Measurements from ENCODE around the gene FAM9C. TPM values are rescaled to one million over a fixed set of nuclear protein-coding genes. Genes with fewer than 3 reads are reported as not detected.

The FAM9C gene
- total RNA-seq, 1 experiment from 2014 or later: not detected

- Mint-ChIP-seq H3K4me3 (ENCODE audit: unreplicated experiment) (no peak overlapping the region), H3K27me3 (ENCODE audit: insufficient read depth, unreplicated experiment) (peaks cover 12% of the 10 kb centered on the region), H3K36me3 (ENCODE audit: insufficient read depth, unreplicated experiment) (no peaks in the 10 kb centered on the region), H3K27ac (ENCODE audit: low read depth, unreplicated experiment) (no peak overlapping the region), H3K4me1 (ENCODE audit: insufficient read depth, unreplicated experiment) (no peaks in the 10 kb centered on the region), H3K9me3 (ENCODE audit: unreplicated experiment) (no peaks in the 10 kb centered on the region)
- BruUV-seq (replicated peaks): no TSS peak
- TF ChIP-seq CTCF (IDR thresholded peaks at IDR 0.05; ENCODE audit: unreplicated experiment): no peak
- intact Hi-C loops (cut with micrococcal nuclease): no loop called here
- ChIA-PET POLR2A (no interaction called here), CTCF (interaction anchor here (0.6 kb wide), 1 partner anchor 116 kb away, joined by 4 read pairs; no protein-coding TSS in a partner anchor)
- no peak for DNase-seq (ENCODE audit: unreplicated experiment)
Observed at GRCh38 chrX:13074297-13075262, 30.2 kb upstream of the FAM9C start.

- POLR2A ChIA-PET: no interaction called here
- no peaks in the 10 kb centered on the region for H3K36me3 Mint-ChIP-seq (ENCODE audit: insufficient read depth, unreplicated experiment)
- H3K4me1 Mint-ChIP-seq (ENCODE audit: insufficient read depth, unreplicated experiment): no peaks in the 10 kb centered on the region
- H3K27ac Mint-ChIP-seq (ENCODE audit: low read depth, unreplicated experiment): no peak overlapping the region
- BruUV-seq (replicated peaks): no TSS peak
- peaks cover 9% of the 10 kb centered on the region for H3K27me3 Mint-ChIP-seq (ENCODE audit: insufficient read depth, unreplicated experiment)
- intact Hi-C loops (cut with micrococcal nuclease): no loop called here
- H3K9me3 Mint-ChIP-seq (ENCODE audit: unreplicated experiment): peaks cover 11% of the 10 kb centered on the region
- TF ChIP-seq CTCF (IDR thresholded peaks at IDR 0.05; ENCODE audit: unreplicated experiment): no peak
- CTCF ChIA-PET: no interaction called here
- no peak overlapping the region for H3K4me3 Mint-ChIP-seq (ENCODE audit: unreplicated experiment)
- DNase-seq (ENCODE audit: unreplicated experiment): no peak
Observed at GRCh38 chrX:13069771-13070416, 25.5 kb upstream of the FAM9C start.

GRCh38 chrX:13068651-13069050 lies 24.2 kb upstream of the FAM9C start:
- no peak for DNase-seq (ENCODE audit: unreplicated experiment)
- ChIA-PET POLR2A (no interaction called here), CTCF (no interaction called here)
- H3K9me3 Mint-ChIP-seq (ENCODE audit: unreplicated experiment): peaks cover 11% of the 10 kb centered on the region
- intact Hi-C loops (cut with micrococcal nuclease): no loop called here
- H3K4me1 Mint-ChIP-seq (ENCODE audit: insufficient read depth, unreplicated experiment): no peaks in the 10 kb centered on the region
- no peak overlapping the region for H3K27ac Mint-ChIP-seq (ENCODE audit: low read depth, unreplicated experiment)
- H3K36me3 Mint-ChIP-seq (ENCODE audit: insufficient read depth, unreplicated experiment): no peaks in the 10 kb centered on the region
- no peak overlapping the region for H3K4me3 Mint-ChIP-seq (ENCODE audit: unreplicated experiment)
- no TSS peak for BruUV-seq (replicated peaks)
- no peaks in the 10 kb centered on the region for H3K27me3 Mint-ChIP-seq (ENCODE audit: insufficient read depth, unreplicated experiment)
- no peak for TF ChIP-seq CTCF (IDR thresholded peaks at IDR 0.05; ENCODE audit: unreplicated experiment)

- ChIA-PET POLR2A (no interaction called here), CTCF (interaction anchor here (0.5 kb wide), 1 partner anchor 119 kb away, joined by 3 read pairs; no protein-coding TSS in a partner anchor)
- intact Hi-C loops (cut with micrococcal nuclease): no loop called here
- no TSS peak for BruUV-seq (replicated peaks)
- Mint-ChIP-seq H3K27me3 (ENCODE audit: insufficient read depth, unreplicated experiment) (no peaks in the 10 kb centered on the region), H3K36me3 (ENCODE audit: insufficient read depth, unreplicated experiment) (no peaks in the 10 kb centered on the region), H3K4me3 (ENCODE audit: unreplicated experiment) (no peak overlapping the region), H3K9me3 (ENCODE audit: unreplicated experiment) (peaks cover 17% of the 10 kb centered on the region), H3K27ac (ENCODE audit: low read depth, unreplicated experiment) (no peak overlapping the region), H3K4me1 (ENCODE audit: insufficient read depth, unreplicated experiment) (no peaks in the 10 kb centered on the region)
- TF ChIP-seq CTCF (IDR thresholded peaks at IDR 0.05; ENCODE audit: unreplicated experiment): no peak
- DNase-seq (ENCODE audit: unreplicated experiment): no peak
Observed at GRCh38 chrX:13067773-13068172, 23.4 kb upstream of the FAM9C start.

Measured in MCF 10A (cell line).